AML-193 (cell line): ENCODE results near the gene IQSEC1.

ENCODE experiments used
- DNase-seq, 2 experiments: peaks; one replicate each; lab custom pipeline; 2025; lab: John Stamatoyannopoulos, UW

Gene IQSEC1

GRCh38 chr3:13085081-13085845 is 12.0 kb upstream of the IQSEC1 start:
- DNase-seq, result no peak

- no peak for DNase-seq
Observed at GRCh38 chr3:13083898-13084297, 10.7 kb upstream of the IQSEC1 start.

- DNase-seq, result no peak
Observed at GRCh38 chr3:13083254-13083653, 10.0 kb upstream of the IQSEC1 start.

- DNase-seq, result no peak
Observed at GRCh38 chr3:13082677-13083076, 9.4 kb upstream of the IQSEC1 start.

- DNase-seq, result no peak
Observed at GRCh38 chr3:13081603-13082360, 8.6 kb upstream of the IQSEC1 start.

GRCh38 chr3:13080591-13080990 is 7.4 kb upstream of the IQSEC1 start:
- no peak for DNase-seq

- no peak for DNase-seq
Observed at GRCh38 chr3:13080026-13080425, 6.8 kb upstream of the IQSEC1 start.

GRCh38 chr3:13079510-13079909 is 6.3 kb upstream of the IQSEC1 start:
- no peak for DNase-seq

- DNase-seq, result no peak
Observed at GRCh38 chr3:13079051-13079450, 5.8 kb upstream of the IQSEC1 start.

- no peak for DNase-seq
Observed at GRCh38 chr3:13078163-13078905, 5.1 kb upstream of the IQSEC1 start.

GRCh38 chr3:13077431-13078162 is 4.4 kb upstream of the IQSEC1 start:
- no peak for DNase-seq

- DNase-seq, result no peak
Observed at GRCh38 chr3:13075986-13076654, 2.9 kb upstream of the IQSEC1 start.

- DNase-seq, result no peak
Observed at GRCh38 chr3:13075318-13075717, 2.1 kb upstream of the IQSEC1 start.

- DNase-seq, result no peak
Observed at GRCh38 chr3:13074006-13074375, 762 bp upstream of the IQSEC1 start.

GRCh38 chr3:13072600-13073325 is 466 bp downstream of the IQSEC1 start:
- DNase-seq, result no peak

GRCh38 chr3:13072239-13072599 is 1.0 kb downstream of the IQSEC1 start:
- no peak for DNase-seq

- no peak for DNase-seq
Observed at GRCh38 chr3:13071695-13072094, 1.5 kb downstream of the IQSEC1 start.

GRCh38 chr3:13070391-13071070 is 2.7 kb downstream of the IQSEC1 start:
- no peak for DNase-seq

- no peak for DNase-seq
Observed at GRCh38 chr3:13069495-13069894, 3.7 kb downstream of the IQSEC1 start.

- no peak for DNase-seq
Observed at GRCh38 chr3:13068269-13069010, 4.8 kb downstream of the IQSEC1 start.
